ENCODE results near the gene TUB.

TUB gene

DNA sequence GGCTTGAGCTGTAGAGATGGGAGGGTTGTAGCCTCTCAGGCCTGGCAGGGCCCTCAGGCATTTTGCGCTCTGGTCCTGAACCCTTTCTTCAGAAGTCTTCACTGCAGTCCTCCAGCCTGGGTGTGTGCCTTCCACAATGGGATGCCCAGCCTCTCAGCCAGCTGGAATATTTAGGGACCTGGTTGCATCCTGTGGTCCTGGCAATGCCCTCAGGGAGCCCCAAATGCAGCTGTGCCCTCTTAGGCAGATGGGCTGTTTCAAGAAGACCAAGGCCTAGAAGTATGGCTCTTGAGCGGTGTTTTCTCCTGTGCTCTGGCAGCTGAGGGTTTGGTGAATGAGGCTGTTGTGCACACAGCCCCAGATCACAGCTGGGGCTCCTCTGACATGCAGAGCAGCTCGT, 6.7 kb downstream of the TUB start:
- no peak overlapping the region for H3K4me3 ChIP-seq (ENCODE audit: low read depth, low read length)
- TF ChIP-seq, protein P1, sequence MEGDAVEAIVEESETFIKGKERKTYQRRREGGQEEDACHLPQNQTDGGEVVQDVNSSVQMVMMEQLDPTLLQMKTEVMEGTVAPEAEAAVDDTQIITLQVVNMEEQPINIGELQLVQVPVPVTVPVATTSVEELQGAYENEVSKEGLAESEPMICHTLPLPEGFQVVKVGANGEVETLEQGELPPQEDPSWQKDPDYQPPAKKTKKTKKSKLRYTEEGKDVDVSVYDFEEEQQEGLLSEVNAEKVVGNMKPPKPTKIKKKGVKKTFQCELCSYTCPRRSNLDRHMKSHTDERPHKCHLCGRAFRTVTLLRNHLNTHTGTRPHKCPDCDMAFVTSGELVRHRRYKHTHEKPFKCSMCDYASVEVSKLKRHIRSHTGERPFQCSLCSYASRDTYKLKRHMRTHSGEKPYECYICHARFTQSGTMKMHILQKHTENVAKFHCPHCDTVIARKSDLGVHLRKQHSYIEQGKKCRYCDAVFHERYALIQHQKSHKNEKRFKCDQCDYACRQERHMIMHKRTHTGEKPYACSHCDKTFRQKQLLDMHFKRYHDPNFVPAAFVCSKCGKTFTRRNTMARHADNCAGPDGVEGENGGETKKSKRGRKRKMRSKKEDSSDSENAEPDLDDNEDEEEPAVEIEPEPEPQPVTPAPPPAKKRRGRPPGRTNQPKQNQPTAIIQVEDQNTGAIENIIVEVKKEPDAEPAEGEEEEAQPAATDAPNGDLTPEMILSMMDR (IDR thresholded peaks at IDR 0.05; ENCODE audit: low read depth, low read length, missing control alignments): no peak
- DNase-seq (ENCODE audit: low read depth): no peak
- in situ Hi-C loops (cut with HindIII; ENCODE audit: low sequenced_read_pairs): loop anchor here (5.0 kb wide), 1 partner anchor 70 kb away; no protein-coding TSS in a partner anchor

DNA sequence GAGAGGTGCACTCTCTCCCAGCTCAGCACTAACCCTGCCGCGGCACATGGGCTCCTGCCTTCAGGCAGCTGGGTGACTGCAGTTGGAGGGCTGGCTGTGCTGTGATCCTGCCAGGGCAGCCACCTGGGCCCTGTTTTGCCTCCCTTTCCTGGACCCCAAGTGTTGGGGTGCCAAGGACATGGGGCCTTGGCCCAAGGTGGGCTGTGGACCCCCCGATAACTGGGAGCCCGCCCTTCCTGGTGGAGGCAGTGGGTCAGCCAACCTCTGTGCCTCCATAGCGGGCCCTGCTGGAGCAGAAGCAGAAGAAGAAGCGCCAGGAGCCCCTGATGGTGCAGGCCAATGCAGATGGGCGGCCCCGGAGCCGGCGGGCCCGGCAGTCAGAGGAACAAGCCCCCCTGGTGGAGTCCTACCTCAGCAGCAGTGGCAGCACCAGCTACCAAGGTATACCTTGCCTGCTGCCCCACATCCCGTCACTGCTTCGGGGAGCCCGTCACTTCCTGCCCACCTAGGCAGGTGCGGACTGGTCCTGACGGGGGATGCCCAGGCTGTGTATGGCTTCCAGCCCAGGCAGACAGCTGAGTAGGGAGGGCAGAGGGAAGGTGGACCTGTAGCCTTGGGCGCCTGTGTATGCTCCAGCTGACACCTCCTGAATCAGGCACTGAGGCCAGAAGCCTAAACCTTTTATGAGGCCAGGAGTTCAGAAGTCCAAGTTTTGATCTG, 8.9 kb downstream of the TUB start:
- no peak overlapping the region for H3K4me3 ChIP-seq (ENCODE audit: low read depth, low read length)
- no peak for DNase-seq (ENCODE audit: low read depth)
- in situ Hi-C loops (cut with HindIII; ENCODE audit: low sequenced_read_pairs): loop anchor here (5.0 kb wide), 1 partner anchor 73 kb away; no protein-coding TSS in a partner anchor
- TF ChIP-seq, protein P1 (IDR thresholded peaks at IDR 0.05; ENCODE audit: low read depth, low read length, missing control alignments): no peak

- in situ Hi-C loops (cut with HindIII; ENCODE audit: low sequenced_read_pairs): no loop called here
- no peak overlapping the region for H3K4me3 ChIP-seq (ENCODE audit: low read depth, low read length)
- TF ChIP-seq, protein P1 (IDR thresholded peaks at IDR 0.05; ENCODE audit: low read depth, low read length, missing control alignments): peak; percentile 77
- DNase-seq (ENCODE audit: low read depth): no peak
These were observed 9.7 kb downstream of the TUB start for GRCh38 chr11:8090756-8091155.

GRCh38 chr11:8091721-8092120, 10.7 kb downstream of the TUB start:
- in situ Hi-C loops (cut with HindIII; ENCODE audit: low sequenced_read_pairs): no loop called here
- TF ChIP-seq, protein P1 (IDR thresholded peaks at IDR 0.05; ENCODE audit: low read depth, low read length, missing control alignments): no peak
- no peak for DNase-seq (ENCODE audit: low read depth)
- no peak overlapping the region for H3K4me3 ChIP-seq (ENCODE audit: low read depth, low read length)

DNA sequence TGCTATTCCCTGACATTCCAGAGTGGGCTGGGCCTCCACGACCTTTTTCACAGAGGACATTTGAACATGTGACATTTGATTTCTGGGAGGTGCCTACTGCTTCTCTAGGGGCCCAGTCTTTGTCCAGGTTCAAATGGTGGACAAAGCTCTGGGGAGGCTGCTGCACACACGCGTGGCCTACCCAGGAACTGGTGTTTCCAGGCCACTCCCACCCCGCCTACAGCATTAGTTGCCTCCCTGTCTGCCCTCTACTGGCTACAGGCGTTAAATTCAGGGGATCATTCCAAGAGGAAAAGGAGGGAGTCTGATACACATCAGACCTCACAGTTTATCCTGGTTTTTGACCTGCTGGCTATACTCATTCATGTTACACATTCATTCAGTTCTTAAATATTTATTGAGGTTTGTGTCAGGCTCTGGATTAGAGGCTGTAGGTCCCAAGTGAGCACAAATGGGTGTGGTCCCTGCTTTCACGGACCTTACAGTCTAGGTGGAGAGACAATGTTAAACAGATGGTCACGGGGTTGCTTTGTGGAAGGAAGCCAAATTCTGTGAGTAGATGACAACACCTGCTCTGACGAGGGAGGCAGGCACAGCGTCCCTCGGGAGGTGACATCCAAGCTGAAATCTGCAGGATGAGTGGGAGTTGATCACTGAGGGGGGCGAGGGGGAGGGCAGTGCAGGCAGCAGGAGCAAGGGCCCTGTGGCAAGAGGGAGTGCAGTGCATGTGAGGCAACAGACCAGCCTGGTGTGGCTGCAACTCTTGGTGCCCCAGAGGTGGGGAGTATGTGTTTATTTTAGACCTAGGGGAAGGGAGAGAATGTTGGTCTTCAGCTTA, 11.8 kb downstream of the TUB start:
- in situ Hi-C loops (cut with HindIII; ENCODE audit: low sequenced_read_pairs): no loop called here
- TF ChIP-seq, protein P1 (IDR thresholded peaks at IDR 0.05; ENCODE audit: low read depth, low read length, missing control alignments): peak; percentile 75
- peak; percentile 31 for DNase-seq (ENCODE audit: low read depth)
- H3K4me3 ChIP-seq (ENCODE audit: low read depth, low read length): no peak overlapping the region

- no peak overlapping the region for H3K4me3 ChIP-seq (ENCODE audit: low read depth, low read length)
- DNase-seq (ENCODE audit: low read depth): no peak
- TF ChIP-seq, protein P1 (IDR thresholded peaks at IDR 0.05; ENCODE audit: low read depth, low read length, missing control alignments): no peak
- in situ Hi-C loops (cut with HindIII; ENCODE audit: low sequenced_read_pairs): no loop called here
These were observed 13.0 kb downstream of the TUB start for GRCh38 chr11:8093931-8094575.
